IPS-20b (cell line): ENCODE results near the gene ZBTB4.

Experiments used
- H3K27ac ChIP-seq: one replicate; pipeline ENCODE4 v1.5.1; 2013; ENCODE audit warnings: low read length
- H3K27me3 ChIP-seq: 2 replicates; pipeline ENCODE4 v1.6.1; 2013; ENCODE audit warnings: mild to moderate bottlenecking, low read length, inconsistent platforms; ENCODE audit not compliant: insufficient read depth
- H3K36me3 ChIP-seq: 2 replicates; pipeline ENCODE4 v1.6.1; 2013; ENCODE audit warnings: low read depth, mild to moderate bottlenecking, inconsistent platforms, low read length, moderate library complexity; ENCODE audit not compliant: insufficient read depth
- H3K4me1 ChIP-seq: 2 replicates; pipeline ENCODE4 v1.6.1; 2013; ENCODE audit warnings: mild to moderate bottlenecking, control low read depth, inconsistent platforms, low read length, moderate library complexity; ENCODE audit not compliant: insufficient read depth
- H3K4me3 ChIP-seq: 2 replicates; pipeline ENCODE4 v1.5.1; 2013; ENCODE audit warnings: mild to moderate bottlenecking, low read length, inconsistent platforms
- H3K9ac ChIP-seq: 2 replicates; pipeline ENCODE4 v1.6.1; 2013; ENCODE audit warnings: low read depth, mild to moderate bottlenecking, inconsistent platforms, low read length, moderate library complexity
- H3K9me3 ChIP-seq: 2 replicates; pipeline ENCODE4 v1.6.1; 2013; ENCODE audit warnings: mild to moderate bottlenecking, low read depth, low read length, inconsistent platforms; ENCODE audit not compliant: insufficient read depth

ZBTB4 gene, protein sequence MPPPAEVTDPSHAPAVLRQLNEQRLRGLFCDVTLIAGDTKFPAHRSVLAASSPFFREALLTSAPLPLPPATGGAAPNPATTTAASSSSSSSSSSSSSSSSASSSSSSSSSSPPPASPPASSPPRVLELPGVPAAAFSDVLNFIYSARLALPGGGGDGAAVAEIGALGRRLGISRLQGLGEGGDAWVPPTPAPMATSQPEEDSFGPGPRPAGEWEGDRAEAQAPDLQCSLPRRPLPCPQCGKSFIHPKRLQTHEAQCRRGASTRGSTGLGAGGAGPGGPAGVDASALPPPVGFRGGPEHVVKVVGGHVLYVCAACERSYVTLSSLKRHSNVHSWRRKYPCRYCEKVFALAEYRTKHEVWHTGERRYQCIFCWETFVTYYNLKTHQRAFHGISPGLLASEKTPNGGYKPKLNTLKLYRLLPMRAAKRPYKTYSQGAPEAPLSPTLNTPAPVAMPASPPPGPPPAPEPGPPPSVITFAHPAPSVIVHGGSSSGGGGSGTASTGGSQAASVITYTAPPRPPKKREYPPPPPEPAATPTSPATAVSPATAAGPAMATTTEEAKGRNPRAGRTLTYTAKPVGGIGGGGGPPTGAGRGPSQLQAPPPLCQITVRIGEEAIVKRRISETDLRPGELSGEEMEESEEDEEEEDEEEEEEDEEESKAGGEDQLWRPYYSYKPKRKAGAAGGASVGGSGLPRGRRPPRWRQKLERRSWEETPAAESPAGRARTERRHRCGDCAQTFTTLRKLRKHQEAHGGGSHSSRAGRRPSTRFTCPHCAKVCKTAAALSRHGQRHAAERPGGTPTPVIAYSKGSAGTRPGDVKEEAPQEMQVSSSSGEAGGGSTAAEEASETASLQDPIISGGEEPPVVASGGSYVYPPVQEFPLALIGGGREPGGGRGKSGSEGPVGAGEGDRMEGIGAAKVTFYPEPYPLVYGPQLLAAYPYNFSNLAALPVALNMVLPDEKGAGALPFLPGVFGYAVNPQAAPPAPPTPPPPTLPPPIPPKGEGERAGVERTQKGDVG

DNA sequence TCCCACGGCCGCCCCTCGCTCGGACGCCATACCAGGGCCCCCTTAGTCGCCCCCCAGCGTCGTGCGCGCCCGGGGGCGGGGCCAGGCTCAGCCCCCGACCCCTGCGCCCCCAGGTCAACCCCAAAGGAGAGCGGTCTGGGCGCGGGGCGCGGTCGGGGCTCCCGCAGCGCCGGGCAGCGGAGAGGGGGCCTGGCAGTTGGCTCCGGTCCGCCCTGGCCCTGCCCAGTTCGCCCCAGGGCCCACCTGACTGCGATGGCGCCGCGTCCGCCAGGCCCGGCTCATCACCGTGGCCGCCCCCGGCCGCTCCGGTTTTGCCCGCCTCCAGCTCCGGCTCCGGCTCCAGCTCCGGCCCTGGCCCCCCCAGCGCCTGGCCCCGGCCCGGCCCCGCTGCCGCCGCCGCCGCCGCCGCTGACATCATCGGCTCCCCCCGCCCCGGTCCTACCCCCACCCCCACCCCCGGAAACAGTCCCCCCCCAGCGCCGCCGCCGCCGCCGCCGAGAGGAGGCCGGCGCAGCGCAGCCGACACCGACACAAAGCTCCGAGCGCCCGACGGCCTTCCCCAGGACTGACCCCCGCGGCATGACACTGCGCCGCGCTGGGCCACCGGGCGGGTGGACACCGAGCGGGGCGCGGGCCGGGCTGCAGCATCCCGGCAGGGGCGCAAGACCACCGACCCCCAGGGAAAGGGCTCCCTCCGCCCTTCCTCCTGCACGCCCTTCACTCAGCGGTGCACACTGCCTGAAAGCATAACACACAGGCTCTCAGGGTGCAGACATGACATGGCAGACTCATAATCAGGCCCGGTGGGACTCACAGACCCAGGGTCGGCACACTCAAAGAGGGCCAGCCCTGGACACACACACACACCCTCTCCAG is at the start of gene ZBTB4:
Gene ZBTB4, minus strand, starts transcription at position 419 of the 876 bp plus-strand sequence. CDS start 12,830 bp downstream, outside the sequence.
- peaks cover 25% of the 10 kb centered on the region for H3K4me1 ChIP-seq
- peak within 1 kb of the TSS; percentile 69 for H3K4me3 ChIP-seq
- H3K9ac ChIP-seq: peak within 1 kb of the TSS; percentile 75; the same call in 1 of the 2 replicates
- no peaks in the 10 kb centered on the region for H3K9me3 ChIP-seq
- no peaks in the 10 kb centered on the region for H3K36me3 ChIP-seq
- no peak within 1 kb of the TSS for H3K27ac ChIP-seq
- no peaks in the 10 kb centered on the region for H3K27me3 ChIP-seq

DNA sequence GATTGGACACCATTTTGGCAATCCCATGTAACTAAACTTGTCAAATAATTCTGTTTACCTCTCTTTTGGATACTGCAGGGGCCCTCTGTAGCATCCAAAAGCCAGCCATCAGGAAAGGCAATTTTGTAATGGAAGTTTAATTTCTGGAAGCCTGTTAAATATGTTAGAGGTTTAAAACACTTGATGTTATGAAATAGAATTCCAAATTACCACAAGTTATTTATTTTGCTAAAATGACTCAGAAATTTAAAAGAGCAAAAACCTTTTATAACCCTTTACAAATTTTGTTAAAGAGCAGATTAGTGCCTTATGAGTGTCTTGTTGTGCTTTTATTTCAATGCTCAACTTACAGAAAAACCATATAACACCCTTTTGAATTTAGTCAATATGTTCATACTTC is 49.4 kb upstream of the ZBTB4 start:
- Histone ChIP-seq H3K9me3 (no peaks in the 10 kb centered on the region), H3K4me1 (no peaks in the 10 kb centered on the region), H3K9ac (no peak overlapping the region), H3K27ac (no peak overlapping the region), H3K4me3 (no peak overlapping the region), H3K36me3 (no peaks in the 10 kb centered on the region), H3K27me3 (no peaks in the 10 kb centered on the region)

DNA sequence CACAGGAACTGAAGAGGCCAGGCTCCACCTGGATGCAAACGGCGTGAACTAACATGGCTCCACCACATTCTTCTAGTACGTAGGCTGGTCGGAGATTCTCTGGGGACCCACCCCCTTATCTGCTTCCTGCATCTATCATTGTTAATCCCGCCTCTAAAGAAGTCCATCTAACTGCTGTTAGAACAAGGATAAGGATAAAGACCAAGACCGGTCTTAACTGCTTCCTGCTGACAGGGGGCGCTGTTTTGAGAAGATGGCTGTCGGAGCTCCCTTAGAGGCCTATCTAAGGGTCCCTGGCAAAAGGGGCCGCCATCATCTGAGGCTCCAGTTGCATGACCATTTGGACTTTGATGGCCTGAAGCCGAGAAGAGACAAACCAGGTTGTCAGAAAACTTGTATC is 43.6 kb upstream of the ZBTB4 start:
- no peak overlapping the region for H3K9ac ChIP-seq
- no peaks in the 10 kb centered on the region for H3K36me3 ChIP-seq
- no peaks in the 10 kb centered on the region for H3K4me1 ChIP-seq
- H3K27ac ChIP-seq: no peak overlapping the region
- H3K4me3 ChIP-seq: no peak overlapping the region
- no peaks in the 10 kb centered on the region for H3K9me3 ChIP-seq
- H3K27me3 ChIP-seq: no peaks in the 10 kb centered on the region

DNA sequence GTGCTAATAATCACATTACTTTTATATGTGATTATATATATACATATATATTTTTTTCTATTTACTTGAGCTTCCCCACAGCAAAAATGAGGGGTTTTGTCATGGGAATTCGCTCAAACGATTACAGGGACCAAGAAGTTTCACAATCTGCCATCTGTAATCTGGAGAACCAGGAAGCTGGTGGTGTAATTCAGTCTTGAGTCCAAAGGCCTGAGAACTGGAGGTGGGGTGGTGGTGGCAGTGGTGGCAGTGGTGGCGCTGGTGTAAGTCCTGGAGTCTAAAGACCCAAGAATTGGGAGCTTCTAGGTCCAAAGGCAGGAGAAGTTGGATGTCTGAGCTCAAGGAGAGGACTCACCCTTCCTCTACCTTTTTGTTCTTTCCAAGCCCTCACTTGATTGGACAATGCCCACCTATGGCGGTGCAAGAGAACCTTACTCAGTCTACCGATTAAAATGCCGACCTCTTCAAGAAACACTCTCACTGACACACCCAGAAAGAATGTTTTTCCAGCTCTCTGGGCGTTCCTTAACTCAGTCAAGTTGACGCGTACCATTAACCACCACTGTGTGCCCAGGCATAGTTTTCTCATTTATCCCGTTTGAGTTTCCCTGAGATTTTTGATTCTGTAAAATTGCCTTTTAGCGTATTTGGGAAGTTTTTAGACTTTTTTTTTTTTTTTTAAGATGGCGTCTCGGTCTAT is 36.6 kb upstream of the ZBTB4 start:
- no peaks in the 10 kb centered on the region for H3K9me3 ChIP-seq
- peaks cover 35% of the 10 kb centered on the region for H3K36me3 ChIP-seq
- H3K27me3 ChIP-seq: no peaks in the 10 kb centered on the region
- H3K27ac ChIP-seq: no peak overlapping the region
- no peak overlapping the region for H3K4me3 ChIP-seq
- H3K4me1 ChIP-seq: no peaks in the 10 kb centered on the region
- H3K9ac ChIP-seq: no peak overlapping the region

GRCh38 chr17:7513850-7514419 is 34.5 kb upstream of the ZBTB4 start:
- H3K4me1 ChIP-seq: no peaks in the 10 kb centered on the region
- no peak overlapping the region for H3K4me3 ChIP-seq
- no peaks in the 10 kb centered on the region for H3K9me3 ChIP-seq
- no peak overlapping the region for H3K9ac ChIP-seq
- no peak overlapping the region for H3K27ac ChIP-seq
- H3K27me3 ChIP-seq: no peaks in the 10 kb centered on the region
- H3K36me3 ChIP-seq: peaks cover 57% of the 10 kb centered on the region

- Histone ChIP-seq H3K9ac (no peak overlapping the region), H3K27ac (no peak overlapping the region), H3K4me3 (no peak overlapping the region), H3K27me3 (no peaks in the 10 kb centered on the region), H3K4me1 (no peaks in the 10 kb centered on the region), H3K36me3 (peaks cover 66% of the 10 kb centered on the region), H3K9me3 (no peaks in the 10 kb centered on the region)
Measured at GRCh38 chr17:7512824-7513540, 33.6 kb upstream of the ZBTB4 start.

- Histone ChIP-seq H3K27me3 (no peaks in the 10 kb centered on the region), H3K4me1 (no peaks in the 10 kb centered on the region), H3K9me3 (no peaks in the 10 kb centered on the region), H3K27ac (no peak overlapping the region), H3K9ac (no peak overlapping the region), H3K4me3 (no peak overlapping the region), H3K36me3 (peaks cover 75% of the 10 kb centered on the region)
Measured at GRCh38 chr17:7512105-7512504, 32.7 kb upstream of the ZBTB4 start.

DNA sequence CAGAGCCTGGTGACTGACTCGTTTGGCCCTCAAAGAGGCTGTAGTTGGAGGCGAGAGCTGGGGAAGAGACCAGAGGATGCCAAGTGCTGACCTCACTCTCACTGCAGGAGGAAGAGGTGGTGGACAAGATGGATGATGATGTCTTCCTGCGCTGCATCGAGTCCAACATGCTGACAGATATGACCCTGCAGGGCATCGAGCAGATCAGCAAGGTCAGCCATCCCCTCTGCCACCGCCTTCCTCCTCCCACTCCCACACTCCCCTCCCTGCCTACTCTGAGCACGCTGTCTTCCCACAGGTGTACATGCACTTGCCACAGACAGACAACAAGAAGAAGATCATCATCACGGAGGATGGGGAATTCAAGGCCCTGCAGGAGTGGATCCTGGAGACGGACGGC is 31.7 kb upstream of the ZBTB4 start:
- Histone ChIP-seq H3K9me3 (no peaks in the 10 kb centered on the region), H3K27me3 (no peaks in the 10 kb centered on the region), H3K36me3 (peaks cover 85% of the 10 kb centered on the region), H3K4me3 (no peak overlapping the region), H3K9ac (no peak overlapping the region), H3K27ac (no peak overlapping the region), H3K4me1 (no peaks in the 10 kb centered on the region)

DNA sequence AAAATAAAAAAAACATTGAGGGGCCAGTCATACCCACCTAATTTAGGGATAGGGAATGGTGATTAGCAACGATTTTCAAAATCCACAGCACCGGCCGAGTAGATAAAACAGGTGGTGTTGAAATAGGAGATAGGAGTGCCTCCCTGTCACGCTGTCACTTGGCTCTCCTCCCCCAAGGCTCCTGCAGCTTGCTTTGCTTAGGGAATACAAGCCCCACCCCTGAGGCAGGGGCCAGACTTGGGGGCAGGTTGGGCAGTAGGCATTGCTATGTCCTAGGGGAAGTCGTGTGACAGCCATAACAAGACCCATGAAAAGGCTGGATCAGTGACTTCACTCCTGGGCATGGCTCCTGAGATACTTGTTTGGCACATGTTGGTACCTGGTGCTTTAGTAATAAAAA is 30.5 kb upstream of the ZBTB4 start:
- H3K4me3 ChIP-seq: no peak overlapping the region

DNA sequence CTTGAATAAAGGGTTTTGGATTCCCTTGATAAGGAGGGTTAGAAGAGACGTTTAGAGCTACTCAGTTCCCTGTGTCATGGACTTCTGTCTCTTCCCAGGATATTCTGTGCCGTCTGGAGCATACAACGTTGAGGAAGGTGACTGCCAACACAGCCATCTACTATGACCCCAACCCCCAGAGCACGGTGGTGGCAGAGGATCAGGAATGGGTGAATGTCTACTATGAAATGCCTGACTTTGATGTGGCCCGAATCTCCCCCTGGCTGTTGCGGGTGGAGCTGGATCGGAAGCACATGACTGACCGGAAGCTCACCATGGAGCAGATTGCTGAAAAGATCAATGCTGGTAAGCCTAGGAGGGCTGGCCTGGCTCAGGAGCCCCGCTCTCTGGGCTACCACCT is 29.4 kb upstream of the ZBTB4 start:
- H3K27me3 ChIP-seq: no peaks in the 10 kb centered on the region
- no peaks in the 10 kb centered on the region for H3K4me1 ChIP-seq
- peaks cover 98% of the 10 kb centered on the region for H3K36me3 ChIP-seq
- no peak overlapping the region for H3K9ac ChIP-seq
- H3K9me3 ChIP-seq: no peaks in the 10 kb centered on the region
- no peak overlapping the region for H3K27ac ChIP-seq
- no peak overlapping the region for H3K4me3 ChIP-seq

More for the DNA sequence above, 30.5 kb upstream of the ZBTB4 start:
- Histone ChIP-seq H3K27ac (no peak overlapping the region), H3K36me3 (peaks cover 95% of the 10 kb centered on the region), H3K27me3 (no peaks in the 10 kb centered on the region), H3K4me1 (no peaks in the 10 kb centered on the region), H3K9ac (no peak overlapping the region), H3K9me3 (no peaks in the 10 kb centered on the region)
